Measurements from ENCODE around the gene NRXN3. TPM values are rescaled to one million over a fixed set of nuclear protein-coding genes. Genes with fewer than 3 reads are reported as not detected.

NRXN3 gene
- total and polyA plus RNA-seq, 8 donors, result 0.29 to 41.1 (median 9.1) TPM

- no peaks in the 10 kb centered on the region for H3K9me3 ChIP-seq
- 87 to 92% (median 88%) methylated on average over 6 of the region's 6 CpGs for WGBS, 5 donors
- H3K4me3 ChIP-seq, result no peak overlapping the region
- H3K36me3 ChIP-seq, result no peaks in the 10 kb centered on the region
- peaks cover 0 to 6% (median 0%) of the 10 kb centered on the region in 4 donors for H3K4me1 ChIP-seq
- intact Hi-C loops (cut with DNase I; ENCODE audit: low total_unique reads), result no loop called here
- no peak for DNase-seq
- TF ChIP-seq POLR2AphosphoS5 (IDR thresholded peaks at IDR 0.05) (no peak), EP300 (IDR thresholded peaks at IDR 0.05) (no peak), CTCF (IDR thresholded peaks at IDR 0.05) (no peak), POLR2A (IDR thresholded peaks at IDR 0.05) (no peak)
- H3K27me3 ChIP-seq, result no peaks in the 10 kb centered on the region
- no peak overlapping the region for H3K27ac ChIP-seq
These were observed 798.1 kb downstream of the NRXN3 start for GRCh38 chr14:78968265-78968664.

- no peak for DNase-seq
- Histone ChIP-seq H3K4me1 (peaks cover 0 to 6% (median 0%) of the 10 kb centered on the region in 4 donors), H3K27me3 (no peaks in the 10 kb centered on the region), H3K4me3 (no peak overlapping the region), H3K27ac (no peak overlapping the region), H3K9me3 (no peaks in the 10 kb centered on the region), H3K36me3 (no peaks in the 10 kb centered on the region)
- intact Hi-C loops (cut with DNase I; ENCODE audit: low total_unique reads), result no loop called here
- 74 to 88% (median 86%) methylated on average over 5 of the region's 5 CpGs for WGBS, 5 donors
- TF ChIP-seq POLR2AphosphoS5 (IDR thresholded peaks at IDR 0.05) (no peak), POLR2A (IDR thresholded peaks at IDR 0.05) (no peak), EP300 (IDR thresholded peaks at IDR 0.05) (no peak), CTCF (IDR thresholded peaks at IDR 0.05) (no peak)
These were observed 800.5 kb downstream of the NRXN3 start for GRCh38 chr14:78970677-78971076.

- intact Hi-C loops (cut with DNase I; ENCODE audit: low total_unique reads), result no loop called here
- Histone ChIP-seq H3K4me3 (no peak overlapping the region), H3K27ac (no peak overlapping the region), H3K27me3 (no peaks in the 10 kb centered on the region), H3K36me3 (no peaks in the 10 kb centered on the region), H3K9me3 (no peaks in the 10 kb centered on the region), H3K4me1 (peaks cover 0 to 6% (median 0%) of the 10 kb centered on the region in 4 donors)
- DNase-seq, result no peak
- TF ChIP-seq EP300 (IDR thresholded peaks at IDR 0.05) (no peak), CTCF (IDR thresholded peaks at IDR 0.05) (no peak), POLR2A (IDR thresholded peaks at IDR 0.05) (no peak), POLR2AphosphoS5 (IDR thresholded peaks at IDR 0.05) (no peak)
- 80 to 88% (median 86%) methylated on average over 9 of the region's 9 CpGs for WGBS, 5 donors
These were observed 802.3 kb downstream of the NRXN3 start for GRCh38 chr14:78972440-78972839.

- Histone ChIP-seq H3K36me3 (no peaks in the 10 kb centered on the region), H3K4me3 (no peak overlapping the region), H3K27ac (no peak overlapping the region), H3K27me3 (no peaks in the 10 kb centered on the region), H3K4me1 (peaks cover 0 to under 1% (median 0%) of the 10 kb centered on the region in 4 donors), H3K9me3 (no peaks in the 10 kb centered on the region)
- no peak for DNase-seq
- WGBS, 5 donors, result 65 to 81% (median 68%) methylated on average over 3 of the region's 3 CpGs
- TF ChIP-seq CTCF (IDR thresholded peaks at IDR 0.05) (no peak), POLR2AphosphoS5 (IDR thresholded peaks at IDR 0.05) (no peak), POLR2A (IDR thresholded peaks at IDR 0.05) (no peak), EP300 (IDR thresholded peaks at IDR 0.05) (no peak)
- intact Hi-C loops (cut with DNase I; ENCODE audit: low total_unique reads), result no loop called here
These were observed 804.5 kb downstream of the NRXN3 start for GRCh38 chr14:78974691-78975090.

All from stomach (tissue), 9 donors.